ENCODE data around the gene GAGE10.
"Not testable (repeated sequence)": the region's sequence is repeated elsewhere in the genome, so short reads cannot be mapped to it uniquely, and the experiment has no call there.

The GAGE10 gene

DNA sequence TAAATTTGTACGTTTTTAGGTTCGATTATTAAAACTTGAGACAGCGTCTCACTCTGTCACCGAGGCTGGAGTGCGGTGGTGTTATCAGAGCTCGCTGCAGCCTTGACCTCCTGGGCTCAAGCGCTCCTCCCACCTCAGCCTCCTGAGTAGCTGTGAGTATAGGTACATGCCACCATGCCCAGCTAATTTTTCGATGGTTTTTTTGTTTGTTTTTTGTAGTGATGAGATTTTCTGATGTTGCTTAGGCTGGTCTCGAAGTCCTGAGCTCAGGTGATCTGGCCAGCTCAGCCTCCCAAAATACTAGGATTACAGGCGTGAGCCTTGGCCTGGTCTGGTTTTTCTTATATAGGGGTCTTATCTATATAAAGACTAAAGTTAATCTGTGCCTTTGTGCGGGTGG lies 27.0 kb downstream of the GAGE10 start:
- DNase-seq = not testable (repeated sequence)

DNA sequence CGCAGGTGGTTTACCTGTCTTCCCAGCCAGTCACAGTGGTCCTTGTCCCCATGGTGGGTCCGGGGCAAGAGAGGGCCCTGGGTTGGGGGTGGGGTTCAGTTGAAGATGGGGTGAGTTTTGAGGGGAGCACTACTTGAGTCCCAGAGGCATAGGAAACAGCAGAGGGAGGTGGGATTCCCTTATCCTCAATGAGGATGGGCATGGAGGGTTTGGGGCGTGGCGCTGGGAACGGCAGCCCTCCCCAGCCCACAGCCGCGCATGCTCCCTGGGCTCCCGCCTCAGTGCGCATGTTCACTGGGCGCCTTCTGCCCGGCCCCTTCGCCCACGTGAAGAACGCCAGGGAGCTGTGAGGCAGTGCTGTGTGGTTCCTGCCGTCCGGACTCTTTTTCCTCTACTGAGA lies 27.8 kb downstream of the GAGE10 start, which contains the start of gene GAGE13:
GAGE13 (plus strand) TSS at position 301 of the 400 bp plus-strand sequence. CDS start 1,156 bp downstream, outside the sequence.
- DNase-seq = not testable (repeated sequence)

DNA sequence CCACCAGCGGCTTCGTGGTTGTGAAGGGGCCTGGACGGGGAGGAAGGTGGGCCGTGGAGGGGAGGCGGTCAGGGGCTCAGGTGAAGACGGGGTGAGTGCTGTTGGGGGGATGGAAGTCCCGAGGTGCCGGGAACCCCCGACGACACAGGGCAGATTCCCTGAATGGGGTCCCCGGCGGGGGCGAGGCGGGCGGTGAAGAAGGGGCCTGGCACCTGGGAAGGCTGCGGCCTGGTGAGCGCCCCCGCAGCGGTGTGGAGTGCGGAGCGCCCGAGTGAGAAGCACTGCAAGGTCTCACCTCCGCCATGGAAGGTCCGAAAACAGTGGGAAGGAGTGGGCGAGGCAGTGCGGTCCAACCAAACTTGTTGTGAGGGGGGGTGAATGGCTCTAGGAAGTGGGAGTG lies 28.4 kb downstream of the GAGE10 start:
- DNase-seq = not testable (repeated sequence)

DNA sequence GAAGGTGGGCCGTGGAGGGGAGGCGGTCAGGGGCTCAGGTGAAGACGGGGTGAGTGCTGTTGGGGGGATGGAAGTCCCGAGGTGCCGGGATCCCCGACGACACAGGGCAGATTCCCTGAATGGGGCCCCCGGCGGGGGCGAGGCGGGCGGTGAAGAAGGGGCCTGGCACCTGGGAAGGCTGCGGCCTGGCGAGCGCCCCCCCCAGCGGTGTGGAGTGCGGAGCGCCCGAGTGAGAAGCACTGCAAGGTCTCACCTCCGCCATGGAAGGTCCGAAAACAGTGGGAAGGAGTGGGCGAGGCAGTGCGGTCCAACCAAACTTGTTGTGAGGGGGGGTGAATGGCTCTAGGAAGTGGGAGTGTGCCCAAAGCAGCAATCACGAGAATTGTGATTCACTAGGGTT lies 38.0 kb downstream of the GAGE10 start:
- not testable (repeated sequence) for DNase-seq

DNA sequence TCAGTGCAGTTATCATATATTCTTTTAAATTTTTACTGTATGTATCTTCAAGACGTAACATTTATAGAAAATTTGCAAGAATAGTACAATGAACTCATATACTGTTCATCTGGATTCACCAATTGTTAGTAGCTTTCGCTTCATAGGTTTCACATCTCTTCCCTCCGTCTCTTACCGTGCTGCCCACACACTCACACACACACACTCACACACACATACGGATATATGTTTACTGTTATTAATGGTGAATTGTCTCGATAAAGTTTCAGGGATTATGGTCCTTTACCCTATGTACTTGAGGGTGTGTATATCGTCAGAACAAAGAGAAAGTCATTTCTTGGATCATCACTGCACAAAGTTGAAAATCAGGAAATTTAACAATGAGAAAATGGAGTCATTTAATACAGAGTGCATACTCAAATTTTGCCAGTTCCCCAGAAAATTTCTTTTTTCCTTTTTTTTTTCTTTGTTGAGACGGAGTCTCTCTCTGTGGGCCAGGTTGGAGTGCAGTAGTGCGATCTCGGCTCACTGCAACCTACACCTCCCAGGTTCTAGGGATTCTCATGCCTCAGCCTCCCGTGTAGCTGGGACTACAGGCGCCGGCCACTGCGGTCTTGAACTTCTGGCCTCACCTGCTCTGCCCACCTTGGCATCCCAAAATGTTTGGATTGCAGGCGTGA lies 41.2 kb downstream of the GAGE10 start:
- not testable (repeated sequence) for DNase-seq

DNA sequence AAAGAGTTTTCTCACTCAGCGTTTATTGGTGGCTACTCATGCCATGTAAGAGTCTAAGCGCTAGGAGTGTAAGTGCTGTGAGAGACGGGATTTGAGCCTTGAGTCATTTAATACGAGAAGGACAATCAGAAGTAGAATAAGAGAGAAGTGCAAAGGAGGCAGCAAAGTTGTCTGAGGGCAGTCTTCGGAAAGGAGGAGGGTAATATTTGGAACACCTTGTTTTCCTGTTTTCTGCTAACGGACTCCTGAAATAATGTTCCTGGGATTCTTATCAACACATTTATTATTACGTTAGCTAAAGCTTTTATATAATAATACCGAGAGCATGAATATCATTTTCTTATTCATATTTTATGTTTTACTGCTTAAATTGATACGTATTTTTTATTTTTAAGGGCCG lies 42.0 kb downstream of the GAGE10 start:
- not testable (repeated sequence) for DNase-seq

DNA sequence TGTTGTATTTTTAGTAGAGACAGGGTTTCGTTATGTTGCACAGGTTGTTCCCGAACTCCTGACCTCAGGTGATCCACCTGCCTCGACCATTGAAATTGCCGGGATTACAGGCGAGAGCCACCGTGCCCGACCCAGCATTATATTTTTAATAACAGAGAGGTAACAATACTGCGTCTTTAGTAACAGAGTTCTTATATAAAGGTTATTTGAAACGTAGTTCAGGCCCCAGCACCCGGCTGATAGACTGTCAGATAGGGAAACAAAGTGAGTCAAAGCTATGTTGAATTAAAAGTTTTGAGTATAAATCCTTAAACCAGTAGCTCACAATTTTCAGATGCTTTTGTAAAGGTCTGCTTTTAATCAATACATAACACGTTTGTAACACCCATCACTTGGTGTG lies 42.7 kb downstream of the GAGE10 start:
- not testable (repeated sequence) for DNase-seq
